Activated naive CD4-positive, alpha-beta T cell treated with anti-CD3 and anti-CD28 coated beads, Interleukin-2, amount 50 U/mL, for 16 hours (primary cell): ENCODE results near the gene ITGB4.
A peak's percentile ranks its signal among the peaks of the same experiment; 100 is the strongest.
"Not testable (repeated sequence)": the region's sequence is repeated elsewhere in the genome, so short reads cannot be mapped to it uniquely, and the experiment has no call there.

ENCODE experiments used
- DNase-seq: peaks from one replicate; pipeline ENCODE4 v3.0.0-alpha.2; 2020

Gene ITGB4

DNA sequence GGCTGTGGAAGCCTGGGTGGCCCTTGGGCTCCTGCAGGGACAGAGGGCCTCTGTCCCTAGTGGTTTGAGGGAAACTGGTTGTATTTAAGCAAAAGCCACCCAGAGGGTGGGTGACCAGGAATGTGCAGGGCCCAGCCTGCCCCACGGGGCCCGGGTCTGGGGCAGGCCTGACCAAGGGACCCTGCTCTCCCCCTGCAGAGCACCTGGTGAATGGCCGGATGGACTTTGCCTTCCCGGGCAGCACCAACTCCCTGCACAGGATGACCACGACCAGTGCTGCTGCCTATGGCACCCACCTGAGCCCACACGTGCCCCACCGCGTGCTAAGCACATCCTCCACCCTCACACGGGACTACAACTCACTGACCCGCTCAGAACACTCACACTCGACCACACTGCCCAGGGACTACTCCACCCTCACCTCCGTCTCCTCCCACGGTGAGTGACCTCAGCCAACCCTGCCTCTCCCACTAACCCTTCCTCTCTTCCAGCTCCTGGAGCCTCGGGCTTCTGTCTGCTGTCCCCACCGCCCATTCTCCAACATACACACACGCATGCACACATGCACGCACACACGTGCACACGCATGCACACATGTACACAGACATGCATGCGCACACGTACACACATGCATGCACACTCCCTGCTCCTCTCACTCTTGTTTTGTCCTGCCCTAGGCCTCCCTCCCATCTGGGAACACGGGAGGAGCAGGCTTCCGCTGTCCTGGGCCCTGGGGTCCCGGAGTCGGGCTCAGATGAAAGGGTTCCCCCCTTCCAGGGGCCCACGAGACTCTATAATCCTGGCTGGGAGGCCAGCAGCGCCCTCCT is 33.3 kb downstream of the ITGB4 start:
- DNase-seq, result no peak

DNA sequence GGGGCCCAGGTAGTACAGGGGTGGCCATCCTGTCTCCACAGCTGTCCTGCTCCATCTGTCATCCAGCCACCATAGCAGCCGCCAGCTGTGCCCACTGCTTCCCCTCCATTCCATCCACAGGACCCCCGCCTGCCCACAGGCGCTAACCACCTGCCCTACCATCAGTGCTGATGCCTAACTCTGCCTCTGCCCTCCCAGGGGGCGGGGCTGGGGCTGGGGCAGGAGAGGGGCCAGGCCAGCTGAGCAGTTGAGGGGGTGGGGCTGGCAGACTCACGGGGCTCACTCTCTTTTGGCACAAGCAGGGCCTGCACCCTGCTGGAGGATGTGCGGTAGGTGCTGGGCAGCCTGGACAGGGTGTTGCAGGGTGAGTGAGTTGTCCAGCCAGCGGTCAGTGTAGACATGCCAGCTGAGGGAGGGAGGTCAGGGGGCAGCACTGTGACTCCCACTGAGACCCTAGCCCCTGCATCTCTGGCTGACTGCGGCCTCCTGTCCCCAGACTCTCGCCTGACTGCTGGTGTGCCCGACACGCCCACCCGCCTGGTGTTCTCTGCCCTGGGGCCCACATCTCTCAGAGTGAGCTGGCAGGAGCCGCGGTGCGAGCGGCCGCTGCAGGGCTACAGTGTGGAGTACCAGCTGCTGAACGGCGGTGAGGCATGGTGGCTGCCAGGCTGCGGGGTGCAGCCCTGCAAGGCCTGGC is 34.1 kb downstream of the ITGB4 start:
- no peak for DNase-seq

DNA sequence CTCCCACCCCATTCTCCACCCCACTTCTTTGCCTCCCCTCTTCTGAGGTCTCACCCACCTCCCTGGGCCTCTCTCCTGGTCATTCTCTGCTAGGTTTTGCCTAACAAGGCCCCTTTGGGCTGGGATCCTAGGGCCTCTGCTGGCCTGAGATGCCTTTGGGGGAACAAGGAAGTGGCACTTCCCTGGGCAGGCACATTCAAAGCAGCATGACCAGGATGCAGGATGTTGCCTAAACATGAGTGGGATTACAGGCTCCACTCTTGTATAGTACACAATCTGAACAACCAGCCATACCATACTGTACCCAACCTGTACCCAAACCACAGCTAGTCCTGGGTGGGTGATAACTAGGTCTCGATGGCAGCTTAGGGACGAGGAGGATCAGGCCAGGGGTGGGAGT is 34.7 kb downstream of the ITGB4 start:
- DNase-seq, result no peak

DNA sequence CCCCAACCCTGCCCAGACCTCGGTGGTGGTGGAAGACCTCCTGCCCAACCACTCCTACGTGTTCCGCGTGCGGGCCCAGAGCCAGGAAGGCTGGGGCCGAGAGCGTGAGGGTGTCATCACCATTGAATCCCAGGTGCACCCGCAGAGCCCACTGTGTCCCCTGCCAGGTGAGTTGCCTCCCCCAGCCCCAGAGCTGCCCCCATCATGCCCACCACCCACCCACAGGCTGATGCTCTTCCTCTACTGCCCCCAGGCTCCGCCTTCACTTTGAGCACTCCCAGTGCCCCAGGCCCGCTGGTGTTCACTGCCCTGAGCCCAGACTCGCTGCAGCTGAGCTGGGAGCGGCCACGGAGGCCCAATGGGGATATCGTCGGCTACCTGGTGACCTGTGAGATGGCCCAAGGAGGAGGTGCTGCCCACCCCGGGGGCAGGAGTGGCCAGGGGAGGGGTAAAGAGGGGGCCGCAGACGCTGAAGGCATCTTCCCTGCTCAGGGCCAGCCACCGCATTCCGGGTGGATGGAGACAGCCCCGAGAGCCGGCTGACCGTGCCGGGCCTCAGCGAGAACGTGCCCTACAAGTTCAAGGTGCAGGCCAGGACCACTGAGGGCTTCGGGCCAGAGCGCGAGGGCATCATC is 35.3 kb downstream of the ITGB4 start:
- DNase-seq, result no peak

DNA sequence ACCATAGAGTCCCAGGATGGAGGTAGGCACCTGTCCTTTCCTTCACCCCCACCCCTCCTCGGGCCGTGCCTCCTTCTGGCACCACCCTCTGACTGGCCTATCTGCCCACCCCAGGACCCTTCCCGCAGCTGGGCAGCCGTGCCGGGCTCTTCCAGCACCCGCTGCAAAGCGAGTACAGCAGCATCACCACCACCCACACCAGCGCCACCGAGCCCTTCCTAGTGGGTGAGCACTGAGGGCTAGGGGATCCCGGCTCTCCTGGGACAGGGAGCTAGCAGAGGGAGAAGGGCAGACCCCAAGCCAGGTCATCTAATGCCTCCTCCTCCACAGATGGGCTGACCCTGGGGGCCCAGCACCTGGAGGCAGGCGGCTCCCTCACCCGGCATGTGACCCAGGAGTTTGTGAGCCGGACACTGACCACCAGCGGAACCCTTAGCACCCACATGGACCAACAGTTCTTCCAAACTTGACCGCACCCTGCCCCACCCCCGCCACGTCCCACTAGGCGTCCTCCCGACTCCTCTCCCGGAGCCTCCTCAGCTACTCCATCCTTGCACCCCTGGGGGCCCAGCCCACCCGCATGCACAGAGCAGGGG is 35.9 kb downstream of the ITGB4 start:
- no peak for DNase-seq

DNA sequence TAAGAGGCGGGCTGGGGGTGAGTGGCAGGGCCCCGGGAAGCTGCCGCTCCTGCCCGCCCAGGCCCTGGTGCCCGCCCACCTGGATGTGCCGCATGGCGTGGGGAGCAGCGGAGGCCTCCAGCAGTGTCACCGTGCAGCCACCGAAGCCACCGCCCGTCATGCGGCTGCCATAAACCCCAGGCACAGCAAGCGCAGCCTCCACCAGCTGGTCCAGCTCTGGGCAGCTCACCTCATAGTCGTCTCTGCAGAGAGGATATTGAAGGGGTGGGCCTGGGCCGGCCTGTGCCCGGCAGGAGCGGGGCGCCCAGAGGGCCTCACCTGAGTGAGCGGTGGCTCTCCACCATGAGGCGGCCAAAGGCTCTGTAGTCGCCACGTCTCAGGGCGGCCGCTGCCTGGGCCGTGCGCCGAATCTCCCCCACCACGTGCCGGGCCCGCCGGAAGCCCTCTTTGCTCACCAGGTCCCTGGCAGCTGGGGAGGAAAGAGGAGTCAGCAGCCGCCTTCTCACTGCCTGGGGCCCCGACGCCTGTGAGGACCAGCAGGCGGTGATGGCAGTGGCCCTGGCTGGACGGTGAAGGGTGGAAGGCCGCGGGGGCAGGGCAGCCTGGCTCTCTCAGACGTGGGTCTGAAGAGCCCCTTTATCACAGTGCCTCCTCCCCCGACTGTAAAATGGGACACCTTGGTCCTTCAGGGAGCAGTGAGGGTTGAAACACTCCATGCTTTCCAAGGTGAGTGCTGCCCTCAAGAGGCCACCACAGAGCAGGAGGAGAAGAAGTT is 37.1 kb downstream of the ITGB4 start:
- DNase-seq, result no peak

DNA sequence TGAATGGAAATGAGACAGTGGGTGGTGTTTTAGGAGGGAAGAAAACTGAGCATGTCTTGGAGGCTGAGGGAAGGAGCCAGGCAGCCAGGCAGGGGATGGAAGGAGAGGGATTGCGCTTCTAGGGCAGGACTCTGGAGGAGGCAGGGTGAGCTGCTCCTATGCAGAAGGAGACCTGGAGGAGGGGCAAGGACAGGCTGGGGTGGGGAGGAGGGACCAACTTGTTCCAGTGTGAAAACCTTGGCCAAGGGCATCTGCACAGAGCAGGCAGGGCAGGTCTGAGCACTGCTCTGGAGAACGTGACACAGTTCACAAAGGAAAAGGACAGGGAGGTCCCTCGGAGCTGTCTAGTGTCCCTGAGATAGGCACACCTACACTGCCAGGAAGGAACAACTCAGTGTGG is 38.2 kb downstream of the ITGB4 start:
- no peak for DNase-seq

DNA sequence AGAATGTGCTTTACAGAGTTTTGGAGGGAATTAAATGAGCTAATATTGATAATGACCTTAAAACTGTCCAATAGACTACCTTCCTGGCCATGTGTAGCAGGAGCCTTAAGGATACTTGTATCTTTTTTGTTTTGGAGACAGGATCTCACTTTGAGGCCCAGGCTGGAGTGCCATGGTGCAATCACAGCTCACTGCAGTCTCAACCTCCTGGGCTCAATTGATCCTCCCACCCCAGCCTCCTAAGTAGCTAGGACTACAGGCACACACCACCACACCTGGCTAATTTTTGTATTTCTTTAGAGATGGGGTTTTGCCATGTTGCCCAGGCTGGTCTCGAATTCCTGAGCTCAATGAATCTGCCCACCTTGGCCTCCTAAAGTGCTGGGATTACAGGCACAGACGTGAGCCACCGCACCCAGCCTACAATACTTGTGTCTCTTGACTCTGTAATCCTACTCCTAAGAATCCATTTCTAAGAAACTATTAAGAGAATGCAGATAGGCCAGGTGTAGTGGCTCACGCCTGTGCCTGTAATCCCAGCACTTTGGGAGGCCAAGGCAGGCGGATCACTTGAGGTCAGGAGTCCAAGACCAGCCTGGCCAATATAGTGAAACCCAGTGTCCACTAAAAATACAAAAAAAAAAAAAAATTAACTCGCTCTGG is 38.9 kb downstream of the ITGB4 start:
- DNase-seq, result not testable (repeated sequence)

DNA sequence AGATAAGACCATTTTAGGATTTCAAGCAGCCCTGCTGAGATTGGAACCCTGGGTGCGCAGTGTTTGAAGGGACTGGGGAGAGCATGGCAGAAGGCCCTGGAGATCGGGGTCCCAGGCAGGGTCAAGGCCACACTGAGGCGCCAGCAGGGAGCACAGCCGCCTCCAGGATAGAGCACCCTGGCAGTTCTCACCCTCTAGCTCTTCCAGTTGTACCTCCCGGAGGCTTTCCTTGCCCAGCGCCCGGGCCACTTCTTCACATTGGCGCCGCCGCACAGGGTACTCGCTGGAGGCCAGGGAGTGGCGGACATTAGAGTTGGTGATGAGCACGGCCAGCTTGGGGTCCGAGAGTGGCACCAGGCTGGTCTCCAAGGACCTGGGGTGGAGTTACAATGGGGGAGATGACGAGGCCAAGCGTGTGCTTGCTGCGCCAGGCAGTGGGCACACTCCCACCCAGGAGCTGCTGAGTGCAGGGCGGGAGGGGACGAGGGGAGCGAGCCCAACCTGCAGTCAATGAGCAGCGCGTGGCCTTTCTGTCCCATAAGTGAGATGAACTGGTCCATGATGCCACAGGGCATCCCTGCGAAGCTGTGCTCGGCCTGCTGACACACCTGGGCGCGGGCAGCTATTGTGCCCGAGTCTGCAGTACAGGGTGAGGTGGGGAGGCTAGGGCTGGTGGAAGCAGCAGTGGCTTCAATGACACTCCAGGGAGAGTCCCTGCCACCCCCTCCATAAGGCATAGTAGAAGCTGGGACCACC is 41.4 kb downstream of the ITGB4 start:
- DNase-seq, result no peak

DNA sequence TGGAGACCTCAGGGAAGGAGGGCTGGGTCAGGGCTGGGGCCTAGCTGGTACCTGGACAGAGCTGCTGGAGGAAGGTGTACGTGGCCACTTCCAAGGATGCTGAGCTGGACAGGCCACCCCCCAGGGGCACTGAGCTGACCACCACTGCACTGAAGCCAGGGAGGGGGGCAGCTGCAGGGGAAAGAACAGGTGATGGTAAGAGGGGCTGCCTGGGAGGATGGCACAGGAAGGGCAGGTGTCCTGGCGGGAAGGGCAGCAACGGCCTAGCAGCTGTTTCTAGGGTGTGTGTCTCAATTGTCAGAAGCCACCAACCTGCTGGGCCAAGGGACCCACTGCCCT is 42.0 kb downstream of the ITGB4 start:
- no peak for DNase-seq

DNA sequence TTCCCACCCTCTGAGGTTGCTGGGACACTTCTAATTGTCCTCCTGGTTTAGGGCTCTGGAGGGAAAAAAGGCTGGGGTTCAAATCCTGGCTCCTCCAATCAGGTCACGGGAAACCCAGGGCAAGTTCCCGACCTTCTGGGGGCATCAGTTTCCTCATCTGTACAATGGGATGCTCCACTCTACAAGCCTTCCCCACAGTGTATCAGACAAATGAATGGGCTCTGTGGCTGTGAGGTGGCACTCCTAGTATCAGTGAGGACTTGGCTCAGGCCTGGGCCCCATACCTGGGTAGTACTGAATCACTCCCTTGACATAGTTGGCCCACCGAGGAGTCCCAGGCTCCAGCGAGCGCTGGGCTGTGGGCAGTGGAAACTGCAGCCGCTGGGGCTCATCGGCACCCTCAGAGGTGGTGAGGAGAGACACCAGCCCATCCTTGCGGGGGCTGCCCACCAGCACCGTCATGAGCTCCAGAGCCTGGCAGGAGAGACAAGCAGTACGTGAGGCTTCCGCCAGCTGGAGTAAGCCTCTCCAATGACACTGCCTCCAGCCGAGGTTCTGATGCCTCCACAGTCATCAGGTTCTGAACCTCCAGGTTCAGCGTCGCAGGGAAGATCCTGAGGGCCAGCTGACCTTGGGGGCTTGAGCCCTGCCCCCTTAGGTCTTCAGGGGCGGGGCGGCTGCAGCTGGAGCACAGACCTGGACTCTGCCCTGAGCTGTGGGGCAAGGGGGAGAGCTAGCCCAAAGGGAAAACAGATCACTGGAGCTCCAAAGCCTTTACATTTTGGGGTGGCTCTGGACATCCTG is 42.6 kb downstream of the ITGB4 start:
- DNase-seq, result no peak

DNA sequence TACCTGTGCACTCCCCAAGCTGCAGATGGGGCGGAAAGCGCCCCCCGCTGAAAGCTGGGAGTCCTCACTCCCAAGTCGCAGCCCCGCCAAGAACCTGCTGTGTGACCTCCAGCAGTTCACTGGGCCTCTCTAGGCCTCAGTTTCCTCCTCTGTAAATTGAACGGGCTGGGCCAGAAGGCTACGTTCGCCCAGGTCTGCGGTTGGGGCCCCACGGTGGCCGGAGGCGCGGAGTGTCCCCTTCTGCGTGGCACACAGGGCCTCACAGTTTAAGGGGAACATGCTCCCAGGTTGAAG is 43.1 kb downstream of the ITGB4 start:
- no peak for DNase-seq

DNA sequence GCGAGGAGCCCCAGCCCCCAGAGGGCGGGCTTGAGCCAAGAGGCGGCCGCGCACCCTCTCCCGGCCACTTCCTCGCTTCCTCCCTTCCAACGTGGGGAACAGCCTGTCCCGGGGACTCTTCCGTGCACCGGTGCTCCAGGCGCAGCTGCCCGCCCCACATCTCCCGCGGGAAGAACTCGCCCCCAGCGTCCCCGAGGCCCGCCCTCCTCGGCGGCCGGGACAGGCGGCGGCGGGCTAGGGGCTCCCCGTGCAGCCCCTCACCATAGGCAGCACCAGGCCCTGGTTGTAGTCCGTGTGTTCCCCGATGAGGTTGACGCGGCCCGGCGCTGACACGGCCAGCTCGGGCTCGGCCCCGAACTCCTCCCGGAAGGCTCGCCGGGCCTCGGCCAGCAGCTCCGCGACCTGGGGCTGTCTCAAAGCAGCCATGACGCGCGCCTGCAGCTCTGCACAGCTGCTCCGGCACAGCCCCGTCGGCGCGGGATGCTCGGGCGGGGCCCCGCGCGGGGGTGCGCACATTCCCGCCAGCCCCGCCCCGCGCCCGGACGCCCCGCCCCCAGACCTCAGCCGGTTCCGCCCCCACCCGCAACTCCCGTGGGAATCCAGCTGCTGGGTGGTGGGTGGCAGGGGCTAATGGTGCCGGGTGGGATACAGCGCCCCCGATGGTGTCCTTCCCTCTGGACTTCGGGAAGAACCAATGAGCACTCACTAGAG is 43.6 kb downstream of the ITGB4 start, which contains the start of gene GALK1:
TSS of gene GALK1 (minus strand) at position 482 of the 711 bp plus-strand sequence. CDS start at position 426, 56 bp downstream.
- peak; percentile 76 for DNase-seq

DNA sequence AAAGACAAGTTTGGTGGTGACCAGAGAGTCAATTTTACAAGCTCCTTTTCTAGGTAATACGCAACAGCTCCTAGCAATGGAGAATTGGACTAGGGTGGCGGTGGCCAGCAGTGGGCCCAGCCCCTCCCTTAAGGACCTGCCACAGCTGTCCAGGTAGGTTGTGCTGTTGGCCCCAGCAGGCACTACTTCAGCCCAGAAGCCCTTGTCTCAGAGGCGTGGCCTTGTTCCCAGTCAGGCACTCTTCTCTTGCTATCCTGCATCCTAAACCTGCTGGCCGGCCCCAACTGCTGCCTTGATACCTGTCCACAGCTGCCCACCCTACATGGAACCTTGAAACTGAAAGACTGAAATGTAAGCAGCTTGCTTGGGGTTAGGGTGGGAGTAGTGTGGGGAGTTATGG is 44.7 kb downstream of the ITGB4 start:
- no peak for DNase-seq

DNA sequence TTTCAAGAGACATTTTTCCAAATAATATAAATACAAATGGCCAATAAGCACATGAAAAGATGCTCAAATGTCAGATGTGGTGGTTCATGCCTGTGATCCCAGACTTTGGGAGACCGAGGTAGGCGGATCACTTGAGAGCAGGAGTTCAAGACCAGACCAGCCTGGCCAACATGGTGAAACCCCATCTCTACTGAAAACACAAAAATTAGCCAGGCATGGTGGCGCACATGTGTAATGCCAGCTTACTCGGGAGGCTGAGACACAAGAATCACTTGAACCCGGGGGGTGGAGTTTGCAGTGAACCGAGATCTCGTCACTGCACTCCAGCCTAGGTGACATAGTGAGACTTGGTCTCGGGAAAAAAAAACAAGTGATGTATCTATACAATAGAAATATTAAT is 46.6 kb downstream of the ITGB4 start:
- no peak for DNase-seq

DNA sequence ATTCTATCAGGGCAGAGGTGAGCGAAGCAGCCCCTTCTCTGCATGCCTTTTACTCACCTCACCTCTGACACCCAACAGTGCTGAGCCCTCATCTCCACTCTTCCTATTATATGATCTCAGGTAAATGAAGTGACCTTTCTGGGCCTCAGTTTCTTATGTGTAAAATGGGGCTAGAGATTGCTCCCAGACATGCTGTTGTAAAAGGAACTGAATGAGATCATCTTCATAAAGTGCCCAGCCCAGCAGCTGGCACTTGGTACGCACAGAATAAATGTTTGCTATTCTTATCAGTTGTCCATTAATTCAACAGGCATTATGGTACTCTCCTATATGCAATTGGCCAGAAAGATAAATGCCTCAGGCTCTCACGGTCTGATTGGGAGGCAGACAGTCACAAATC is 48.3 kb downstream of the ITGB4 start:
- DNase-seq, result no peak

DNA sequence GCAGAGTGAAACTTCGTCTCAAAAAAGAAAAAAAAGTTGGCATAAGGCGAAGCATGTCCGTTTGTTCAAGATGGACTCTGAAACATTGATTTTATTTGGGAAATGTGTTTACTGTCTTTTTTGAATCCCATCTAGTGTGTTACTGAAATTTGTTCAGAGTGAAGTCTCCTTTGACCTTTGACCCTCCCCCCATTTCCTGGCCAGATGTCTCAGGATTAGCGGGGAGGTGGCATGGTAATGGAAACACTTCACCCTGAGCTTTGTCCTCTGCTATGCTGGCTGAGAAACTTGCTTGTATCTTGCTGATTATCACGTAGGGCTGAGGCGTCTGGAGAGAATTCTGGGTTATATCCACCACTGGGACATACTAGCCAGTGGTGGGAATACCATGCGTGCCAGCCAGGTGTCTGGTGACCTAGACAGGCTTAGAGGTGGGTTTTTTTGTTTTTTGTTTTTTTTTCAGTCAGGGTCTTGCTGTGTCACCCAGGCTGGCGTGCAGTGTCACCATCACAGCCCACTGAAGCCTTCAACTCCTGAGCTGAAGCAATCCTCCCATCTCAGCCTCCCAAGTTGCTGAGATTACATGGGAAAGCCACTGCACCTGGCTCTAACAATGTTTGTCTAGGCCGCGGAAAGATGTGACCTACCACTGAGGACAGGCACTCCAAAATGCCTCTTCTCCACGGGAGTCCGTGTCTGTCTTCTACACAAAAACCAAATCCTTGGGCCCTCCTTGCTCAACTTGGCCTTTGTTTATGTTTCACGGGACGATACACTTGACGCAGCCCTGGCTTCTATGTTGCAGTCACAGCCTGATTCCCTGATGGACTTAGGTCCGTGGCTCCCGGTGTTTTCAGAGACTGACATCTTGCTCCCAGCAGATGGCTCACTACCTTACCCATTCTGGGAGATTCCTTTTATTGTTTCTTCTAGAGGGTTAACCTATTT is 50.3 kb downstream of the ITGB4 start:
- DNase-seq, result no peak

DNA sequence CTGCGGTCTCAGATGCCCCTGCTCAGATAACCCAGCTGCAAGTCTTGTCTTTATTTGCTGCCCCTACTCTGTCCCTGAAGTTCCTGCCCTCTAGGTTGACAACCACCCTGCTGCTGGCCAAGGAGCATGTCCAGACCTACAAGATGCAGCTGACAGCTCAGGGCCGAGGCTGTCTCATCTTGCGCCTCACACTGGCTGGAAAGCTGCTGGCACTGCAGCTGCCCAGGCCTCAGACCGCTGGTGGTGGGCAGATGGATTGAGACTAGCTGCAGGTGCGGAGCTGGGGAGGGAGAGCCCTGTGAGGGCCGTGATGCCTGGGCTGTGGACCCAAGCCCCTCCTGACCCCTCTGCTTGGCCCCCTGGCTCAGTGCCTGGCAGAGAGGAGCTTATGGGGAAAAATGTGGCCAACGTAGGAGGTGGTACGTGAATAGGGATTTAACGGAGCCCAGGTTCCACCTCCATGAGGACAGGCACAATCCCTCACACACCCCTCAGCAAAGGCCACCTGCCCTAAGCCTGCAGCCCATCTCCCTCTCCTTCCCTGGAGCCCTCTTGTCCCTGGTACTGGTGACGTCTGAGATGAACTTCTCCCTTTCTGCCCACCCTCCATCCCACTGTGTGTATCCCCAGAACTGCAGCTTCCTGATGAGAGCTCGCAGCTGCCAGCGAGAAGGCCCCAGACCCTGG is 52.0 kb downstream of the ITGB4 start:
- DNase-seq, result no peak
